HG03045 (cell line): ENCODE data around the gene EPM2AIP1.
"Not testable (repeated sequence)": the region's sequence is repeated elsewhere in the genome, so short reads cannot be mapped to it uniquely, and the experiment has no call there.

Source experiments
- ATAC-seq: cut with Tn5 transposase; IDR thresholded peaks from one replicate; pipeline ENCODE4 v1.9.1; 2021; ENCODE audit warnings: mild to moderate bottlenecking, moderate library complexity; ENCODE audit not compliant: unreplicated experiment

EPM2AIP1 gene

DNA sequence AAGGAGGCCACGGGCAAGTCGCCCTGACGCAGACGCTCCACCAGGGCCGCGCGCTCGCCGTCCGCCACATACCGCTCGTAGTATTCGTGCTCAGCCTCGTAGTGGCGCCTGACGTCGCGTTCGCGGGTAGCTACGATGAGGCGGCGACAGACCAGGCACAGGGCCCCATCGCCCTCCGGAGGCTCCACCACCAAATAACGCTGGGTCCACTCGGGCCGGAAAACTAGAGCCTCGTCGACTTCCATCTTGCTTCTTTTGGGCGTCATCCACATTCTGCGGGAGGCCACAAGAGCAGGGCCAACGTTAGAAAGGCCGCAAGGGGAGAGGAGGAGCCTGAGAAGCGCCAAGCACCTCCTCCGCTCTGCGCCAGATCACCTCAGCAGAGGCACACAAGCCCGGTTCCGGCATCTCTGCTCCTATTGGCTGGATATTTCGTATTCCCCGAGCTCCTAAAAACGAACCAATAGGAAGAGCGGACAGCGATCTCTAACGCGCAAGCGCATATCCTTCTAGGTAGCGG, at the start of gene EPM2AIP1:
EPM2AIP1 (minus strand) TSS at position 326 of the 520 bp plus-strand sequence; CDS start at position 272, 54 bp downstream.
- peak; percentile 87 for ATAC-seq

DNA sequence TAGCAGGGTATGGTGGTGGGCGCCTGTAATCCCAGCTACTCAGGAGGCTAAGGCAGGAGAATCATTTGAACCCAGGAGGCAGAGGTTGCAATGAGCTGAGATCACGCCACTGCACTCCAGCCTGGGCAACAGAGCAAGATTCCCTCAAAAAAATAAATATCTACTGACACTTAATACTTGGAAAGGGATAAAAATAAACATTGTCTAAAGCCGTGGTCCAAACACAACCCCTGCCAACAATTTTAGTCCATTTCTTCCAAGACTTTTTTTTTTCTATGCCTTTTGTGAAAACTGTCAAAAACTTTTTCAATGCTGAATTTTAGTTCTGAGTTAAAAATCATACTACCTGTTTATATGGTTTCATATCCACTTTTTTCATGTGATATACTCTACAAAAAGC, 49.8 kb upstream of the EPM2AIP1 start:
- not testable (repeated sequence) for ATAC-seq

DNA sequence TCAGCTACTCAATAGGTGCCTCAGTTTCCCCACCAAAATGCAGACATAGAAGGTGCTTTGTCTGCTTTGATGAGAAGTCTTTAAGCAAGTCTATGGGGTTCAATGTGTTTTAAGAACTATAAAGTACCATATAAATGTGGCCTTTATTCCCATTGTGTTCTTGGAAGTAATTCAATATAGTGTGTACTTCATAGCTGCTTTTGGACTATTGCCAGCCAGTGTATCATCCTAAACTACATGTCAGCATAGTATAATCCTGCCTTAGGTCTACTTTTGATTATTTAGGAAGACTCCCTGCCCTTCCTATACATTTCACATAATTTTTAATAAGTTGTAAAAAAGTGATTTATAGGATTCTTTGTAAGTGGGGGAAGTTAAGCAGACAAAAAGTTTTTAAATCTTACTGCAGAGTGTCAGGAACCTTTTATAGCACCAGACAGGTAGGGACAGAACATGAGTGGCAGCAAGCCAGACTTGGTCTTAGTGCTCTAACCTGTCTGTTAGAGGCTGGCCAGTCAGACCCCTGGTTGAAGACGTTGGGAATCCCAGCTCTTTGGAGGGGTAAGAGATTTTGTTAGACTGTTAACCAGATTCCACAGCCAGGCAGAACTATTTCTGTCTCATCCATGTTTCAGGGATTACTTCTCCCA, 48.7 kb upstream of the EPM2AIP1 start:
- ATAC-seq, result no peak

DNA sequence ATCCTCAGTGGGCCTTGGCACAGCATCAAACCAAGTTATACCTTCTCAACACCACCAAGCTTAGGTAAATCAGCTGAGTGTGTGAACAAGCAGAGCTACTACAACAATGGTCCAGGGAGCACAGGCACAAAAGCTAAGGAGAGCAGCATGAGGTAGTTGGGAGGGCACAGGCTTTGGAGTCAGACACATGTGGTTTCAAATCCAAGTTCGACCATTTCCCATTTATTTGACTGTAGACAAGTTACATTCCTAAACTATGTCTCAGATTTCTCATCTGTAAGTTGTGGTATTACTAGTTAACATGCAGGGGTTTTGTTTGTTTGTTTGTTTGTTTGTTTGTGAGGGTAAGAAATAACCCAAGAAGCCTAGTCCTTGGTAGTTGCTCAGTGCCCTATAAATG, 47.3 kb upstream of the EPM2AIP1 start:
- no peak for ATAC-seq

DNA sequence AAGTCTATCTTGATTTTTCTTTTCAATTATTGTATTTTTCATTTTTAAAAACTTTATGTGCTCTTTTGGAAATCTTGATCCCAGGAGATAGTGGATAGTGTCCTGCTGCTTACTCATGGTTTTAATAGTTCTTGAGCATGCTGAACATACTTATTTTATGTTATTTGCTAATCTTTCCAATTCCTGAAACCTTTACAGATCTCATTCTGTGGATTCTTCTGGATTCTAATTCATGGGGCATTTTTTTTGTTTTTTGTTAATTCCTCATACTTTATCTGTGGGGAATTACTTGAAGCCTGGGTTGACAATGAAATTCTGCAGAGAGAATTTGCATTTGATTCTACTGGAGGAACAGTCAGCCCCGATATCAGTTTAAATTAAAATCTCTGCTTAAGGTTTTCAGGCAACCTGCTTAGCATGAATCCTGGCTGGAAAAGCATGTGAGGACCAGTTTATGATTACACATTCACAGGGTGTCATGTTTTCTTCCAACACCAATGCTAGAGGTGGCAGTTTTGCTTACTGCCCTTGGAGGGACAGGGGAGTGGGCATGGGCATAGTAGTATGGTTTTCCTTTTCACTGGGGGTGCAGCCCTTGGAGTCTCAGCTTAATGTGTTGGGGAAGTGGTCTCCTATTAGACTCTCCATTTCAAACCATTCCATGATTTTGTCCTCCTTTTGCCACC, 46.4 kb upstream of the EPM2AIP1 start:
- no peak for ATAC-seq

DNA sequence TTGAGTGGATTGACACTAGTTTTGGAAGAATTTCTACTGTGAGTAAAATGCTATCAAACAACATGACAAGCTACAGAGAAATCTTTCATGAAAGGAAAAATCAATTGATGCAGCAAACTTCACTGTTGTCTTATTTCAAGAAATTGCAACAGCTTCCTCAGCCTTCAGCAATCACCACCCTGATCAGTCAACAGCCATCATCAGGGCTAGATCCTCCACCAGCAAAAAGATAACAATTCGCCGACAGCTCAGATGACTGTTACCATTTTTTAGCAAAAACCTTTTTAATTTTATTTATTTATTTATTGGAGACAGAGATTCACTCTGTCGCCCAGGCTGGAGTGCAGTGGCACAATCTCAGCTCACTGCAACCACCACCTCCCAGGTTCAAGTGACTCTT, 44.4 kb upstream of the EPM2AIP1 start:
- no peak for ATAC-seq

DNA sequence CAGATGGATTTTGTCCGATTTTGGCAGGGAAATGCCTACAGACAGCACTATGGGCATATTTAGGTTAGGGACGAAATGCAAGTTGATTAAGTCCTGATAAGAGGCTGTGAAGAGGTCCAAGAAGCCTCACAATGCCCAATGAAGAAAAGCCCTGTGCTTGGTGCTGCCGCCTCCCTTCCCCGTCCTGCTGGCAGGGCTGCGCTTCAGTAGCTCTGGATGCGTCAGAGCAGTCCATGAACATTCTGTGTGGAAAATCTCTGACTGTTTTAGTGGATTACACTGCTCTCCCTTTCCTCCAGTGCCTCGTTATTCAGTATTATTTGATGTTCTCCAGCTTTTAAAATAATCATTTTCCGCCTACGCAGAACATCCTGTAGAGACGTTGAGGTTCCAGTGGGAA, 40.0 kb upstream of the EPM2AIP1 start:
- no peak for ATAC-seq

DNA sequence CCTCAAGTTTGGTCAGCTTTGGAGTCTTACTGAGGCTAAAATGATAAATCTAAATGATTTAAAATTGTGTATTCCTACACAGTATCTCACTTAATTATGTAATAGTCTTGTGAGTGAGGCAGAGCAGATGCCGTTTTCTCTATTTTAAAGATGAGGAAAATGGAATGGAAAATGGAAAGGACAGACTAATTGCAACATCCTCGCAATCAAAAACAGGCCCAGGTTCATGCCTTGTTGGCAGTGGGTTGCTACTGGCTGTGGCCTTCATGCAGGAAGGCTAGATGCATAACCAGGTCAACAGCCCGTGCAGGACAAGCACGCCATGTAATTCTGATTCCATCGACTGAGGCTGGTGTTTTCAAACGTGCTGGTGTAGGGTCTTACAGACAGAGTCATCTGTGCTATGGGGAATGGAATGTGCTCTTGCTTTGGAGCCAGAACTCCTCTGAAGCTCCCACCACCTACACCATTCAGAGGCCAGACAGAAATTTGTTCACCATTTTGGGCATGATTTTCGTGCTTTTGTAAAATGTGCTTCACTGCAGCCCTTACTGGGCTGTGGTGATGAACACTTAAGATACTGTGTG, 38.3 kb upstream of the EPM2AIP1 start:
- no peak for ATAC-seq

DNA sequence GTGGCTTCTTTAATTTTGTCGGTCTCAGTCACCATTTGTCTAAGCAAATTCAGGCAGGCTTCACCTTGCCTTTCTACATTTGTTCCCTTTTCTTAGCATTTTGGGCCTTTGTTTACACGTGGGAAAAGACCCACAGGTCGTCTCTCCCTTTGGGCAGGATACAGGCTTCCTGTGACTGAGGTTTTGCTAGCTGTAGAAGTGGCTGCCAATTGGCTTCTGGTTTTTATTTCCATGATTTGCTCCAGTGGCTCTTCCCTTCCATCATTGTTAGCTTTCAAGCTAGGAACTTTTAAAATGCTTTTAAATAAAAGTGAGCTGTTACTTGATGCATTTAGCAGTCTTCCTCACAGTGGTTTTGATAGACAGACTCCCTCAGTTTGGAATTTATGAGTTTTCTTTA, 37.7 kb upstream of the EPM2AIP1 start:
- ATAC-seq, result no peak

DNA sequence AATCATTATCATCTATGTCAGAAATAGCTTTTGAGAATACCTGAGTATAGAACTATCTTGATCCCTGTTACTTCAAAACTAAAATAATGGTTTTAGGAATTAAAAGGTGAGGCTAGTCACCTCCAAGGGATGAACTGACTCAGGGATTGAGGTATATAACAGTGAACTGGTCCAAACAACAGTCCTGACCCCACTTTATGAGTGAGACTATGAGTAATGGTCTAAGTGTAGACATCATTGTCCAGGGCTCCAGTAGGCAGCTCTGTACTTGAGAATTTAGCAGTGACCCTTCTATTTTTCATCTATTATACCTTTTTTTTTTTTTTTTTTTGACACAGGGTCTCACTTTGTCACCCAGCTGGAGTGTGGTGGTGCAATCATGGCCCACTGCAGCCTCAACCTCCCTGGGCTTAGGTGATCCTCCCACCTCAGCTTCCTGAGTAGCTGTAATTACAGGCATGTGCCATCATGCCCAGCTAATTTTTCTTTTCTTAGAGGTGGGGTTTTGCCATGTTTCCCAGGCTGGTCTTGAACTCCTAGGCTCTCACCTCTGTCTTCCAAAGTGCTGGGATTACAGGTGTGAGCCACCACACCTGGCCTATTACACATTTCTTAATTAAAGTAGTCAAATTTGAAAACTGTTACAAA, 36.7 kb upstream of the EPM2AIP1 start:
- ATAC-seq, result no peak

DNA sequence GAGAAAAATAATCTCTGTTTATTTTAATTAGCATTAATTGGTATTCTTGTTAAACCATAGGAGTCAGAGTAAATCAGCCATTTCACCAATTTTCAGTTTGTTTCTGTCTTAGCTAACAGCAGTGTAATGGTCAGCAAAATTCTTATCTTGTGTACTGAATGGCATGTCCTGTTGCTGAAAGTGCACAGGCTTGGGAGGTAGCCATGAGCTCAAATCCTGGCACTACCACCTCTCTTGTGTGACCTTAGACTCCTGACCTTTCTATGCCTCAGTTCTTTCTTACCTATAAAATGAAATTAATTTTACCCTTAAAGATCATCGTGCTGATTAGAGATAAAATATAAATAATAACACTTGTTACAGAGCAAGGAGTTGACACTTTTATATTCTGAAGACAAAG, 36.2 kb upstream of the EPM2AIP1 start:
- no peak for ATAC-seq

DNA sequence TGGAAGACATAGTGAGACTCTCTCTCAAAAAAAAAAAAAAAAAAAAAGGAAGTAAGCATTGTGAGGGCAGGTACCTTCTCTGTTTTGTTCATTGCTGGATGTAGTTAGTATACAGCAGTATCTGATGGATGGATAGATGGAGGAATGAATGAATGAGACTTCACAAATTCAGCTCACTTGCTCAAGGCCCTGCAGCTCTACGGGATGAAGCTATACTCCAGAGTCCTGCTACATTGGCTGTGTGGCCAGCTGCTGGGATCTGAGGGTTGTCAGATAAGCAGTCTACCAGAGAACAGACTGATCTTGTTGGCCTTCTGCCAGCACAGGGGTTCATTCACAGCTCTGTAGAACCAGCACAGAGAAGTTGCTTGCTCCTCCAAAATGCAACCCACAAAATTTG, 35.4 kb upstream of the EPM2AIP1 start:
- no peak for ATAC-seq

DNA sequence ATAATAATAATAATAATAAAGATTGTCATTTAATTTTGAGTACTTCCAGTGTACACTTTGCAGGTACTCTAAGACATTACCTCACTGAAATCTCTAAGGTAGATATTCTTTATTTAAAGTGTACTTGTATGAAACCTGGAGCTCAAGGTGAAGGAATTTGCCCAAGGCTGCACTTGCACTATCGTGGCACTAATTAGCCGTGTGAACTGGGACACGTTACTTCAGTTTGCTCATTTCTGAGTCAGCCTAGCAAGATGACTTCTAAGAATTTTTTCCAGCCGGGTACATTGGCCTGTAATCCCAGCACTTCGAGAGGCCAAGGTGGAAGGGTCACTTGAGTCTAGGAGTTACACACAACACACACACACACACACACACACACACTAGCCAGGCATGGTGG, 33.9 kb upstream of the EPM2AIP1 start:
- ATAC-seq, result no peak

DNA sequence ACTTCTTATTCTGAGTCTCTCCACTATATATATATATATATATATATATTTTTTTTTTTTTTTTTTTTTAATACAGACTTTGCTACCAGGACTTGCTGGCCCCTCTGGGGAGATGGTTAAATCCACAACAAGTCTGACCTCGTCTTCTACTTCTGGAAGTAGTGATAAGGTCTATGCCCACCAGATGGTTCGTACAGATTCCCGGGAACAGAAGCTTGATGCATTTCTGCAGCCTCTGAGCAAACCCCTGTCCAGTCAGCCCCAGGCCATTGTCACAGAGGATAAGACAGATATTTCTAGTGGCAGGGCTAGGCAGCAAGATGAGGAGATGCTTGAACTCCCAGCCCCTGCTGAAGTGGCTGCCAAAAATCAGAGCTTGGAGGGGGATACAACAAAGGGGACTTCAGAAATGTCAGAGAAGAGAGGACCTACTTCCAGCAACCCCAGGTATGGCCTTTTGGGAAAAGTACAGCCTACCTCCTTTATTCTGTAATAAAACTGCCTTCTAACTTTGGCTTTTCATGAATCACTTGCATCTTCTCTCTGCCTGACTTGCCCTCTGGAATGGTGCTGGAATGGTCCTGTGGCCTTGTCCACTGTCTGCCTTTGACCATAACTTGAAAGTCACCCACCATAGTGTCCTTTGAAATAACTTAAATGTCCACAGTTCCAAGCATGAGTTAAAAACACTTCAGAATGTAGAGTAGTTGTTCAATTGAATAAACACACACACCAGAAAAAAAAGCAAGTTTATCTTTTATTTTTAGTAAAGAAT, 32.8 kb upstream of the EPM2AIP1 start:
- ATAC-seq, result no peak

DNA sequence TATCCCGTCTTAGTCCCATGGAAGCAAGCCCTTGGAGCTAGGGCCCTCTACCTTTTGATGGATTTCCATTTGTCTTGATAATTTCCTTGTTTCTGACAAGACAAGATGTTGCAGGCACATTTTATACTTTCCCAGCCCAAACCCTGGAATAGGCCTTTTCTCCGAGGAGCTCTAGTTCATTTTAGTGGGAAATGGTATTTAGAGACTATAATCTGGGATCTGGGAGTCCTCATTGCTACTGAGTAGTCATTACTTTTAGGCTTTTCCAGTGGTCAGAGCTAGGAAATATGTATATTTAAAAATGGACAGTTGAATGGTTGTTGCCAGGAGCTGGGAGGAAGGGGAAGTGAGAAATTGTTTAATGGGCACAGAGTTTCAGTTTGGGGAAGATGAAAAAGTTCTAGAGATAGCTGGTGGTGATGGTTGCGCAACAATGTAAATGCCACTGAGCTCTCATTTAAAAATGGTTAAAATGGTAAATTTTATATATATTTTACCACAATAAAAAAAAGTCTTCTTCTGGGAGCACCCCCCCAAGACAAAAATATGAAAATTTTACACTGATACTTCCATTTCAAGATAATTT, 32.0 kb upstream of the EPM2AIP1 start:
- no peak for ATAC-seq

DNA sequence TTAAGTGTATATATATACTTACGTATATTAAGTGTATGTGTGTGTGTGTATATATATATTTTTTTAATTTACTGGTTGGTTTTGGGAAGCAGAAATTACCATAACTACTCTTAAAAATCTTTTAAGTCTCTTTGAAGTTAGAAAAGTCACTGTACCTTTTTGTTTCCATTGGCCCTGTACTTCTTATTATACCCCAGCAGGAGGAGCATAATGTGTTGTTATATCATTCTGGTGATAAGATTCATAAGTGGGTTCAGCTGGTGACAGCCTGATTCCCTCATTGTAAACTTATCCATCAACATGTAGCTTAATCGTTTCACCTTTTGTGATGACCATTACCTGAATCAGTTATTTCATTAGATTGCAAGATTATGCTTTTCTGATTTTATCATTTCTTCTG, 31.2 kb upstream of the EPM2AIP1 start:
- no peak for ATAC-seq

DNA sequence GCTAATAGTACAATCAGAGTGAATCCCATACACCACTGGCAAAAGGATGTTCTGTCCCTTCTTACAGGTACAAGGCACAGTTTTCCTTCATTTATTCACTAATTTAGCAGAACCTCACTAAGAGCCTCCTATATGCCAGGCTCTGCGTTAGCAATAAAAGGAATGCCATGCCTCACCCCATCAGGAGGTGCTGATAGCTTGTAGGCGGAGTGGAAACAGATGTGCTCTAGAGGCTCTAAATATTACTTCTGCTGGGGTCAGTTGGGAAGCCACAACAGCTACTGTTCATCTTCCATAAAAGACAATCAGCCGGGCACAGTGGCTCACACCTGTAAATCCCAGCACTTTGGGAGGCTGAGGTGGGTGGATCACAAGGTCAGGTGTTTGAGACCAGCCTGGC, 24.8 kb upstream of the EPM2AIP1 start:
- ATAC-seq, result no peak

DNA sequence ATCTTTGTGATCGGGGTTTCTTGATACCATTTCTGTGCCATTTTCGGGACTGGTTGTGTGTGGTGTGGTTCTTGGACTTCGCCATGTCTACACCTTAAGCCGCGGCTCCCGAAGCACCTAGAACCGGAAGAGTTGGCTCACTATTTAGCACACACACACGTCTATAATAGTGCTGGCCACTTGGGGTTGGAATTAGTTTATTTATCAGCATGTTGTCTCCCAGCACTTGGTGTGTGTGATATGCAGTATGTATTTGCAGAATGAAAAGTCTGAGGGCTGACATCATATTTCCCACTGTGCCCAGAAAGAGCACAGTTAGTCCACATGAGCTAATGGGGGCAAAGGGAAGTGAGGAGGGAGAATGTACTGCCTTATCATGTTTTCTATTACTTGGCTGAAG, 24.0 kb upstream of the EPM2AIP1 start:
- ATAC-seq, result no peak

DNA sequence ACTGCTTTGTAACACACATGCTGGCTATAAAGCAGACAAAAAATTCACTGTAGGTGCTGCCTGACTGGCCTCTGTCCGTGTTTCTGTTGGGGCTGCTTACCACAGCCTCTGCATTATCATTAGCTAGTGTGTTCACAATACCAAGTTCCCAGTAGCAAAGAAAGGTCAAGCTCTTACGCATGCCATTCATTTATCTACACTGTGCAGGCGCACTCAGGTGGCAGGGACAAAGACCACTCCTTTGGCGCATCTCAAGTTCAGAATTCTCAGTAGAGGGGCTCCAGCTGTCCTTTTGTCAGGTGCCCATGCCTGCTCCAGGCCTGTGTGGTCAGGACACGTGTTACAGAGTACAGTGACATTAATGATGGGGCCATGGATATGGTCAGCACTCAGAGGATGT, 22.7 kb upstream of the EPM2AIP1 start:
- ATAC-seq, result no peak

DNA sequence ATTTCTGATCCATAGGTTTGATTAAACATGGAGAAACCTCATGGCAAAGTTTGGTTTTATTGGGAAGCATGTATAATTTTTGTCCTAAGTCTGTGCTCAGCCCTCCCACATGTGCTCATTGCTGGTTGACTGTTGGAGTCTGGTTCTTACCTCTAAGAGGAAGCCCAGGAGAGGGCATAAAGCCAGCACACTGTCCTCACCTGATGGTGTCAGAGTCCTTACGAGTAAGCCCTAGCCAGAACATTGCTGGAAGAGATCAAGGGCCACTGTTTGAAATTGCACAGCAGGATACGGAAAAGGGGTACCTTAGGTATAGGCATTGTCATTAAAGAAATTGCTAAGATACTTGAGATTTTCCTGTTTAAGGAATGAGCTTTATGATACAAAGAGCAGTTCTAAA, 21.7 kb upstream of the EPM2AIP1 start:
- no peak for ATAC-seq
